Muscle of leg (tissue), 11 donors: ENCODE measurements around the gene FAM161B. TPM values are rescaled to one million over a fixed set of nuclear protein-coding genes. Genes with fewer than 3 reads are reported as not detected.

Source experiments
- DNase-seq: peaks from one replicate; pipeline ENCODE4 v3.0.0; 2013
- H3K27ac ChIP-seq: one replicate; pipeline ENCODE4 v1.5.1; 2013; ENCODE audit warnings: mild to moderate bottlenecking, low read length, control low read depth
- H3K27me3 ChIP-seq: one replicate; pipeline ENCODE4 v1.6.1; 2013; ENCODE audit warnings: low read length; ENCODE audit not compliant: control insufficient read depth, insufficient read depth
- H3K36me3 ChIP-seq: one replicate; pipeline ENCODE4 v1.6.1; 2013; ENCODE audit warnings: low read length; ENCODE audit not compliant: control insufficient read depth, insufficient read depth
- H3K4me1 ChIP-seq: one replicate; pipeline ENCODE4 v1.6.1; 2013; ENCODE audit warnings: low read length; ENCODE audit not compliant: control insufficient read depth, insufficient read depth
- H3K4me3 ChIP-seq: one replicate; pipeline ENCODE4 v1.5.1; 2013; ENCODE audit warnings: low read length, control low read depth
- H3K9me3 ChIP-seq: replicated peaks from 2 replicates; pipeline ENCODE4 v1.6.1; 2013; ENCODE audit warnings: low read depth, low read length; ENCODE audit not compliant: control insufficient read depth
- WGBS: methylation state at CpG from one replicate; pipeline ENCODE4 v1.1.5; 2013; ENCODE audit warnings: missing lambda C conversion rate; ENCODE audit not compliant: insufficient coverage; 5-methylcytosine and 5-hydroxymethylcytosine counted together
- polyA plus RNA-seq, 8 donors: library from polyadenylated mRNA; unstranded; fragments of 120-200 nt; gene quantifications; one replicate each; pipeline versions ENCODE4 v1.2.1 to v1.2.3, GENCODE V29; 2013; ENCODE audit warnings: inconsistent platforms in 1 of 8, low replicate concordance in 1 of 8; ENCODE audit not compliant: insufficient read length in 8 of 8, insufficient read depth in 1 of 8
- total RNA-seq: library from RNA; stranded (reverse); fragments of 120-200 nt; gene quantifications from one replicate; pipeline ENCODE4 v1.2.4, GENCODE V29; 2013

FAM161B gene
- total and polyA plus RNA-seq, 9 donors, result 6.2 to 8.2 (median 7.1) TPM

DNA sequence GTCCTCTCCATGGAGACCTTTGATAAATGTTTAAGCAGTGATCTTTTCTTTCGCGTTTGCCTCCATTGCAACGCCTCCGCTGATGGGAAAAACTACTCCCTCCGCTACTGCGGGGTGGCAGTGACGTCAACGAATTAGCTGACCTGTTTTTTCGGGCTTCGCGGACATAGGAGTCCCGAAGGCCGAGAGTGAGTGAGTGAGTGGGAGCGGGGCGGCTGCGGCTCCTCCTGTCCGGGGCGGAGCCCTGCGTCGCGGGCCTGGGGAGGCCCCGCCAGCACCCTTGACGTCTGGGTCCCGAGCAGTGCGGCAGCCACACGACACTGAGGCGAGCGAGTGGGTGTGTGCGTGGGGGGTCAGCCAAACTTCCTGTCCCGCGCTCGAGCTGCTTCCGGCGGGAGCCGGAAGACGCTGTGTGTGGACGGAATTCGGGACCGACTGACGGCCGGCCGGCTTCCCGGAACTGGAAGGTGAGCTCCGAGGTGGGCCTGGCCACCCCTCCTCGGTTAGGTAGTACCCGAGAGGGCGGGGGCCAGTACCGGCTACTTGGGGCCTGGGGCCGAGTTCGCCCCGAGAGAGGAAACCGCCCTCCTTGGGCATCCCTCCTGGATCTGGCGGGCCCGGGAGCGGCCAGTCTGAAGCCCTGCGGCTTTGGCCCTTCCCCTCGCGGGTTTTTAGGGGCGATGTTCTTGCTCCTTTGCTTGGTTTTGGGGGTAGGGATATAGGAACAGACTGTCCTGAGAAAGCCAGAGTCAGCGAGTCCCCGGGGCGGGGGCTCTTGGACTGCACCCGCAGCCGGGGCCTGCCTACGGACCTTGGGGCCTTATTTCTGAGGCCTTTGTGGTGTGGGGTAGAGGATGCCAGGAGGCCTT is 63.2 kb downstream of the FAM161B start, which contains the start of gene ZNF410:
Gene ZNF410 (plus strand): TSS at position 411 of the 869 bp plus-strand sequence. CDS start 5,317 bp downstream, outside the sequence.
- Histone ChIP-seq H3K4me1 (peaks cover 6% of the 10 kb centered on the region), H3K9me3 (no peaks in the 10 kb centered on the region), H3K4me3 (peak within 1 kb of the TSS; percentile 99), H3K27me3 (no peaks in the 10 kb centered on the region), H3K36me3 (no peaks in the 10 kb centered on the region), H3K27ac (peak within 1 kb of the TSS; percentile 99)
- WGBS, result under 1% methylated on average over 55 of the region's 65 CpGs
- DNase-seq, result peak; percentile 99

DNA sequence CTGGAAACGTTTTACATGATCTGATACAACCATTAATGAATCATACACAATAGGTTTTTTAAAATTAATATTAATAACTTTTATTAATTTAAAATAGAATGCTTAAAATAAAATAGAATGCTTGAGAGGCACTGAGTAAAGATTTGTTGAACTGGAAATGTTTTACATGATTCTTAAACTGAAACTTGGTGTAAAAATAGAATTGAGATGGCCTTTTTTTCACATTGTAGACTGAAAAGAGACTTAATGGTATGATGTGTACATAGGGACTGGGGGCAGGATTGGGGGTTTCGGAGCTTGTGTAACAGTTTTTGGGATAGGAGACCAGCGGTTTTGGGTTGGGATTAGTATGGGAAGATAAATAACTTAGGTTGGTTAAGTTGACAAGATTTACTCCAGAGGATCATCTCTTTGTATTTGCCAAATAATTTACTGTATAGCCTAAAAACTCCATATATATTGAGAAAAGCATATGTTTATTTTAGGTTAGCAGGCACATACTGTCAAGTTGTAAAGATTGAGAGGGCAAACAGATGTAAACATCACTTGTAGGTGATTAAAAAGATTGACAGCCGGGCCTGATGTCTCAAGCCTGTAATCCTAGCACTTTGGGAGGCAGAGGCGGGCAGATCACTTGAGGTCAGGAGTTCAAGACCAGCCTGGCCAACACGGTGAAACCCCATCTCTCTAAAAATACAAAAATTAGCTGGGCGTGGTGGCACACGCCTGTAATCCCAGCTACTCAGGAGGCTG is 65.3 kb downstream of the FAM161B start:
- no peak overlapping the region for H3K27ac ChIP-seq
- DNase-seq, result no peak
- H3K9me3 ChIP-seq, result no peaks in the 10 kb centered on the region
- H3K27me3 ChIP-seq, result no peaks in the 10 kb centered on the region
- no CpG with 5 or more reads among the region's 8 CpGs for WGBS
- no peak overlapping the region for H3K4me3 ChIP-seq
- H3K36me3 ChIP-seq, result no peaks in the 10 kb centered on the region
- peaks cover 6% of the 10 kb centered on the region for H3K4me1 ChIP-seq

Other genes with a start within 250 kb of the FAM161B start
- 7.8 TPM for gene PNMA1, start 235.7 kb downstream of the FAM161B start, total RNA-seq
- 10 to 100 TPM; 22.4 to 37.4 (median 27.4) TPM for gene PNMA1, start 235.7 kb downstream of the FAM161B start, polyA plus RNA-seq
- 8.4 TPM for gene PTGR2, start 98.3 kb downstream of the FAM161B start, total RNA-seq
- 10 to 100 TPM in 2 of 8 donors, 1 to 10 TPM in 6; 5.7 to 10.9 (median 6.9) TPM for gene PTGR2, start 98.3 kb downstream of the FAM161B start, polyA plus RNA-seq
- gene ZNF410, start 63.2 kb downstream of the FAM161B start, total RNA-seq, result 41.5 TPM
- gene ZNF410, start 63.2 kb downstream of the FAM161B start, polyA plus RNA-seq, result 10 to 100 TPM; 26.4 to 37.9 (median 31.0) TPM
- 36.8 TPM for gene COQ6, start 208 bp upstream of the FAM161B start, total RNA-seq
- 10 to 100 TPM; 26.9 to 47.5 (median 39.5) TPM for gene COQ6, start 208 bp upstream of the FAM161B start, polyA plus RNA-seq
- 10.4 TPM for gene ENTPD5, start 69.2 kb upstream of the FAM161B start, total RNA-seq
- 10 to 100 TPM; 11.2 to 15.3 (median 13.9) TPM for gene ENTPD5, start 69.2 kb upstream of the FAM161B start, polyA plus RNA-seq
- gene BBOF1, start 69.3 kb upstream of the FAM161B start, total RNA-seq, result 7.8 TPM
- 1 to 10 TPM; 5.7 to 8.6 (median 6.4) TPM for gene BBOF1, start 69.3 kb upstream of the FAM161B start, polyA plus RNA-seq
- gene ALDH6A1, start 134.4 kb upstream of the FAM161B start, total RNA-seq, result 17.3 TPM
- 10 to 100 TPM in 7 of 8 donors, 1 to 10 TPM in 1; 7.2 to 16.8 (median 12.6) TPM for gene ALDH6A1, start 134.4 kb upstream of the FAM161B start, polyA plus RNA-seq
- gene LIN52, start 134.9 kb upstream of the FAM161B start, total RNA-seq, result 7.9 TPM
- 10 to 100 TPM in 7 of 8 donors, 1 to 10 TPM in 1; 10.0 to 13.5 (median 10.4) TPM for gene LIN52, start 134.9 kb upstream of the FAM161B start, polyA plus RNA-seq